Astrocyte of the spinal cord (primary cell): Measurements from ENCODE around the gene C1orf52.
A peak's percentile ranks its signal among the peaks of the same experiment; 100 is the strongest.
"Not testable (repeated sequence)": the region's sequence is repeated elsewhere in the genome, so short reads cannot be mapped to it uniquely, and the experiment has no call there.

Experiments used
- DNase-seq: peaks from one replicate; pipeline ENCODE4 v3.0.0; 2011; ENCODE audit warnings: low read depth, low spot score
- H3K4me3 ChIP-seq: 2 replicates; pipeline ENCODE4 v1.5.1; 2011; ENCODE audit warnings: low read depth, mild to moderate bottlenecking, low read length, moderate library complexity
- CTCF ChIP-seq: IDR thresholded peaks from 2 replicates; pipeline ENCODE4 v1.5.1; 2012; ENCODE audit warnings: low read depth, mild to moderate bottlenecking, low read length, inconsistent platforms
- in situ Hi-C: cut with HindIII; loops from 2 replicates; pipeline ENCODE4 v1.10.0; 2017; ENCODE audit warnings: low sequenced_read_pairs

Gene C1orf52

DNA sequence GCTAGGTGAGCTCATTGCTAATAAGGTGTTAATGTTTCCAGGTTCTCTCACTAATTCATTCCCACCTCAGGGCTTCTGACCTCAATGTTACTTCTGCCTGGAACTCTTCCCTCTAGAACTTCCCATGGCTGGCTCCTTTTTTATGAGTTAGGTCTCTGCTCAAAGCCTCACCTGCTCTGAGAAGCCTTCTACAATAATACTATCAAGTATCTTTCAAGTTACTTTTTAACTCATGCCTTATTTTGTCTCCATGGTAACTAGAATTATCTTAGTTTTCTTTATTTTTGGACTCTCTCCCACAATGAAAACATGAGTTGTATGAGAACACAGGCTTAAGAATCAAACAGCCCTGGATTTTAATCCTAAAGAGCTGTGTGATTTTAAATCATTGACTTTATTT, 3.5 kb upstream of the C1orf52 start:
- in situ Hi-C loops = no loop called here
- DNase-seq = no peak
- H3K4me3 ChIP-seq = no peak overlapping the region
- no peak for TF ChIP-seq CTCF

DNA sequence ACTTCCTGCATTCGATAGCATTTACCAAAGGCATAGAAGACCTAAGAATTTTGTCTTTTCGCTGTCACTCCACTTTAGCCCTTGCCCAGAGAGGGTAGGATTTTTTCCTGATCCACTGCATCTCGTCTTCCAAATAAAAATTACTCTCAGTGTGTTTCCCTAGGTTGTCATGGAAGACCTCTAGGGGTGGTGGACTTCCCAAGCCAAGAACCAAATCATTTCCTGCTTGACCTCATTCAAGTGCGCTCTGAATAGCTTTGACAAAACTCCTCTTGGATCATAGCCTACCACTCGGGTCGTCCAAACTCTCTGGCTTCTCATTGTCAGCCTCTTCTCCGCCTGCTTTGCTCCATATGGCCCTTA, 431 bp upstream of the C1orf52 start:
- H3K4me3 ChIP-seq = peak overlapping the region; percentile 98
- no peak for TF ChIP-seq CTCF
- in situ Hi-C loops = no loop called here
- no peak for DNase-seq

- no peak for TF ChIP-seq CTCF
- DNase-seq = peak; percentile 6
- peak overlapping the region; percentile 98 for H3K4me3 ChIP-seq
- in situ Hi-C loops = no loop called here
These were observed 835 bp downstream of the C1orf52 start for GRCh38 chr1:85258536-85259117.

- in situ Hi-C loops, DNase-seq, H3K4me3 ChIP-seq: not testable (repeated sequence)
These were observed 10.4 kb downstream of the C1orf52 start for GRCh38 chr1:85249042-85249441.

GRCh38 chr1:85245891-85246290, 13.6 kb downstream of the C1orf52 start:
- no peak overlapping the region for H3K4me3 ChIP-seq
- in situ Hi-C loops = no loop called here
- no peak for DNase-seq
- no peak for TF ChIP-seq CTCF

GRCh38 chr1:85245456-85245855, 14.0 kb downstream of the C1orf52 start:
- no peak for TF ChIP-seq CTCF
- H3K4me3 ChIP-seq = no peak overlapping the region
- DNase-seq = no peak
- in situ Hi-C loops = no loop called here

GRCh38 chr1:85244271-85245061, 15.0 kb downstream of the C1orf52 start:
- no peak for TF ChIP-seq CTCF
- H3K4me3 ChIP-seq = no peak overlapping the region
- DNase-seq = no peak
- in situ Hi-C loops = no loop called here
